Bronchial epithelial cell (primary cell): ENCODE results near the gene FAM180B. TPM values are rescaled to one million over a fixed set of nuclear protein-coding genes. Genes with fewer than 3 reads are reported as not detected.
"Not testable (repeated sequence)": the region's sequence is repeated elsewhere in the genome, so short reads cannot be mapped to it uniquely, and the experiment has no call there.

ENCODE experiments used
- DNase-seq: peaks from one replicate; pipeline ENCODE4 v3.0.0-alpha.2; 2010; ENCODE audit warnings: low read depth
- FAIRE-seq: peaks from 2 replicates; lab custom pipeline; 2011; peaks lifted over from hg19 to GRCh38; lab: Jason Lieb, UNC
- H3K27me3 ChIP-seq: 2 replicates; pipeline ENCODE4 v1.5.1; 2011; ENCODE audit warnings: low read length; ENCODE audit not compliant: control insufficient read depth, insufficient read depth
- H3K36me3 ChIP-seq: 2 replicates; pipeline ENCODE4 v1.5.1; 2011; ENCODE audit warnings: low read length; ENCODE audit not compliant: control insufficient read depth, insufficient read depth
- H3K4me3 ChIP-seq: 2 replicates; pipeline ENCODE4 v1.5.1; 2011; ENCODE audit warnings: mild to moderate bottlenecking, low read depth, low read length, control low read depth
- CTCF ChIP-seq: IDR thresholded peaks from 2 replicates; pipeline ENCODE4 v1.5.1; 2011; ENCODE audit warnings: mild to moderate bottlenecking, moderate library complexity, low read length, control low read depth, inconsistent platforms; ENCODE audit not compliant: insufficient read depth, severe bottlenecking
- total RNA-seq: library from RNA; depleted of rRNA; stranded (reverse); fragments of >200 nt; gene quantifications from 2 replicates; pipeline ENCODE4 v1.2.1, GENCODE V29; 2014

The FAM180B gene
- total RNA-seq, 1 donor from 2014 or later = not detected

DNA sequence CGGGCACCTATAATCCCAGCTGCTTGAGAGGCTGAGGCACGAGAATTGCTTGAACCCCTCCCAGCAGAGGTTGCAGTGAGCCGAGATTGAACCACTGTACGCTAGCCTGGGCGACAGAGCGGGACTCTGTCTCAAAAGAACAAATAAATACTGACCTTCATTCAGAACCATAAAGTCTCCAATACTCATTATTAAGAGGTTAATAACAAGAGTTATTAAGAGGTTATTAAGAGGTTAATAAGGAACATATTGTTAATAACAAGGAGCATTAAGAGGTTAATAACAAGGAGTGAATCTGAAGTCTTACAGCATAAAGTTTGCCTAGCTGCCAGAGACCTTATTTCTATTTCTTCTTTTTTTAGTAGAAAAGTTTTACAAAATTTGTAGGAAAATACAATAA lies 41.2 kb upstream of the FAM180B start:
- TF ChIP-seq CTCF = no peak
- Histone ChIP-seq H3K4me3 (no peak overlapping the region), H3K36me3 (peaks cover 1% of the 10 kb centered on the region), H3K27me3 (no peaks in the 10 kb centered on the region)
- DNase-seq = no peak
- no peak for FAIRE-seq

DNA sequence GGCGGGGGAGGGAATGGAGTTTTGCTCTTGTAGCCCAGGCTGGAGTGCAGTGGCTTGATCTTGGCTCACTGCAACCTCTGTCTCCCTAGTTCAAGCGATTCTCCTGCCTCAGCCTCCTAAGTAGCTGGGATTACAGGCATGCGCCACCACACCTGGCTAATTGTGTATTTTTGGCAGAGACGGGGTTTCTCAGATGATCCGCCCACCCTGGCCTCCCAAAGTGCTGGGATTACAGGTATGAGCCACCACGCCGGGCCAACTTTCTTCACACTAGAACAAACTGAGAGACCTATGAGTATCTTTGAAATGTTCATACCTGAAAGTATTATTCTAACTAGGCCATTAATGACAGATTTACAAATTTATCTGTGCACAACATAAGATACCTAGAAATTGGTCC lies 40.2 kb upstream of the FAM180B start:
- not testable (repeated sequence) for FAIRE-seq, H3K27me3 ChIP-seq, H3K36me3 ChIP-seq, DNase-seq, H3K4me3 ChIP-seq

DNA sequence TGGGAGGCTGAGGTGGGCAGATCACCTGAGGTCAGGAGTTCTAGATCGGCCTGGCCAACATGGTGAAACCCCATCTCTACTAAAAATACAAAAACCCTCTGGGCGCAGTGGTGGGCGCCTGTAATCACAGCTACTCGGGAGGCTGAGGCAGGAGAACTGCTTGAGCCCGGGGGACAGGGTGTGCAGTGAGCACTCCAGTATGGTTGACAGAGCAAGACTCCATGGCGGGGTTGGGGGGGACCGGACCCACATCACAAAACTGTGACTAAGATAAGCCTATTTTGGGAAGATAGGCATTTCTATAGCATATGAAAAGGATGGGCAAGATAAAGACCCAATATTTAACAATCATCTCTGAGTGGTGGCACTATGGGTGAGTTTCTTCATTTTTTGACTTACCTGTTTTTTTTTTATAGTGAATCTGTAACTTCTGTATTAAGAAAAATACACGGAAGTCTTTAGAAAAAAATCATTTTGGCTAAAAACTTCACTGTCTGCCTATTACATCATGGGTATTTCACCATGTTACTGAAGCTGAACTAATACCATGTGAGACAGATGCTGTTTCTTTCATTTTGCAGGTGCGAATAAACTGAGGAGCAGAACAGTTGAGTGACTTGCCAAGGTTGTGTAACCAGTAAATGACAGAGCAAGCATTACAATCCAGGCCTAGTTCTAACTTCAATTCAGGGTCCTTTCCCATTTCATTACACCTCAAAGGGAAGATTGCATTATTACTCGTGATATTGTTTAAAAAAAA lies 36.0 kb upstream of the FAM180B start:
- no peak for FAIRE-seq
- DNase-seq = no peak
- no peaks in the 10 kb centered on the region for H3K27me3 ChIP-seq
- no peak overlapping the region for H3K4me3 ChIP-seq
- H3K36me3 ChIP-seq = no peaks in the 10 kb centered on the region
- no peak for TF ChIP-seq CTCF

GRCh38 chr11:47551086-47551485 lies 35.4 kb upstream of the FAM180B start:
- no peaks in the 10 kb centered on the region for H3K27me3 ChIP-seq
- no peak overlapping the region for H3K4me3 ChIP-seq
- H3K36me3 ChIP-seq = no peaks in the 10 kb centered on the region
- peak; percentile 45 for TF ChIP-seq CTCF
- FAIRE-seq (no peak), DNase-seq (peak; percentile 36)

- H3K4me3 ChIP-seq = peak overlapping the region; percentile 95
- TF ChIP-seq CTCF = no peak
- FAIRE-seq = no peak
- no peaks in the 10 kb centered on the region for H3K36me3 ChIP-seq
- H3K27me3 ChIP-seq = no peaks in the 10 kb centered on the region
- peak; percentile 38 for DNase-seq
Observed at GRCh38 chr11:47552056-47552565, 34.4 kb upstream of the FAM180B start.

- peak within 1 kb of the TSS; percentile 95 for H3K4me3 ChIP-seq
- peak; percentile 84 for TF ChIP-seq CTCF
Observed at GRCh38 chr11:47552566-47553405, 33.7 kb upstream of the FAM180B start, which contains the start of gene CELF1. Gene CELF1 (minus strand): TSS chr11:47553132. CDS start chr11:47499523, 53,609 bp downstream.

More at GRCh38 chr11:47552566-47553405, 33.7 kb upstream of the FAM180B start, which contains the start of gene CELF1:
- FAIRE-seq = no peak
- peak; percentile 72 for DNase-seq
- Histone ChIP-seq H3K27me3 (no peaks in the 10 kb centered on the region), H3K36me3 (peaks cover 2% of the 10 kb centered on the region)
